OCI-LY1 (cell line): ENCODE measurements around the gene WIPF1.

Source experiments
- CTCF ChIP-seq: fragments of 200-600 bp; sonication (generic), shearing (Covaris generic); IDR thresholded peaks from 2 replicates; pipeline ENCODE4 v1.5.1; 2017; ENCODE audit warnings: mild to moderate bottlenecking, antibody characterized with exemption, low read length, moderate library complexity, mixed read lengths
- EZH2 ChIP-seq: fragments of 200-600 bp; sonication (generic), shearing (Covaris generic); IDR thresholded peaks from 2 replicates; pipeline ENCODE4 v1.8.0; 2017; ENCODE audit warnings: borderline replicate concordance, mixed run types, mild to moderate bottlenecking, antibody characterized with exemption, low read length, moderate library complexity, mixed read lengths

- TF ChIP-seq CTCF (no peak), EZH2 (no peak)
Measured at GRCh38 chr2:174623106-174623637, 25.6 kb upstream of the WIPF1 start.
